HG02763 (cell line): ENCODE measurements around the gene OR10A4.
A peak's percentile ranks its signal among the peaks of the same experiment; 100 is the strongest.
"Not testable (repeated sequence)": the region's sequence is repeated elsewhere in the genome, so short reads cannot be mapped to it uniquely, and the experiment has no call there.

Experiments
- ATAC-seq: cut with Tn5 transposase; IDR thresholded peaks from one replicate; pipeline ENCODE4 v1.9.1; 2021; ENCODE audit warnings: mild to moderate bottlenecking, moderate library complexity; ENCODE audit not compliant: unreplicated experiment

The OR10A4 gene

DNA sequence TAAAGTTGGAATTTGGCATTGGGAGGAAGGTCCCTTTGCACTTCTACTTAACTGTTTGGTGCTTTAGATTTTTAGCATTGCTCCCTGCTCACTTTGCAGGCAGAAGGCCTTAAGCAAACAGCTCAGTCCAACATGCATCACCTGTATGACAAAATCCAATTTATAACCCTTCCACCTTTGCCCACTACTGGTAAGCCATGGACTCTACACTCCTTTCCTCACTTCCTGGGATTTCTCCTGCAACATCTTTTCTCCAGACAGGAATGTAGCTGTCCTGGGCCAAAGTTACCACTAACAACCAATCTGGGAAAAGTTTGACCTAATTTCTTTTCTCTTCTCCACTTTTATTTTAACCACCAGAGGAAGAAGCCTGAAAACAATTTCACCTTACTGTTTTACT lies 17.7 kb downstream of the OR10A4 start:
- ATAC-seq: no peak

- peak; percentile 75 for ATAC-seq
These were observed 18.6 kb downstream of the OR10A4 start for GRCh38 chr11:6895010-6895409.

DNA sequence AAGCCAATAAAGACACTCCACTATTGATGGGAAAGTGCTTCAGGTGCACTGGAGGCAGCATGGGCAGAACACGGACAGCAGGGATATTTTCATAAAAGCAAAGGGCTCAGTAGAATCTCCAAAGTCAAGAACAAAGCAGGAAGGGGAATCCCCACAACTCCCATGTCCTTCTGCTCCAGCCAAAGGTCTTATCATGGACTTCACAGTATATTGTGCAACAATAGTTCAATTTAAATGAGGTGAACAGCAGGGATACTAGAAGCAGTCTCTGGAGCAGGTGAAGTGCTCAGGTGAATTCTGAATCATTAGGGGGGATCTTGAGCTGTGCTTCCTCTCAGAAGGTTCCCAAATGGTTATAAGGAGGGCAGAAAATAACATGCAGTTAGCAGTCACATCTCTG lies 22.5 kb downstream of the OR10A4 start:
- no peak for ATAC-seq

- no peak for ATAC-seq
These were observed 24.0 kb downstream of the OR10A4 start for GRCh38 chr11:6900327-6900999.

DNA sequence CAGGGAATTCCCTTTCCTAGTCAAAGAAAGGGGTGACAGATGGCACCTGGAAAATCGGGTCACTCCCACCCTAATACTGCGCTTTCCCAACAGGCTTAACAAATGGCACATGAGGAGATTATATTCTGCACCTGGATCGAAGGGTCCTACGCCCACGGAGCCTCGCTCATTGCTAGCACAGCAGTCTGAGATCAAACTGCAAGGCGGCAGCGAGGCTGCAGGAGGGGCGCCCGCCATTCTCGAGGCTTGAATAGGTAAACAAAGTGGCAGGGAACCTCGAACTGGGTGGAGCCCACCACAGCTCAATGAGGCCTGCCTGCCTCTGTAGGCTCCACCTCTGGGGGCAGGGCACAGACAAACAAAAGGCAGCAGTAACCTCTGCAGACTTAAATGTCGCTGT lies 28.4 kb downstream of the OR10A4 start:
- ATAC-seq: not testable (repeated sequence)

GRCh38 chr11:6911378-6911777 lies 35.0 kb downstream of the OR10A4 start:
- ATAC-seq: no peak

DNA sequence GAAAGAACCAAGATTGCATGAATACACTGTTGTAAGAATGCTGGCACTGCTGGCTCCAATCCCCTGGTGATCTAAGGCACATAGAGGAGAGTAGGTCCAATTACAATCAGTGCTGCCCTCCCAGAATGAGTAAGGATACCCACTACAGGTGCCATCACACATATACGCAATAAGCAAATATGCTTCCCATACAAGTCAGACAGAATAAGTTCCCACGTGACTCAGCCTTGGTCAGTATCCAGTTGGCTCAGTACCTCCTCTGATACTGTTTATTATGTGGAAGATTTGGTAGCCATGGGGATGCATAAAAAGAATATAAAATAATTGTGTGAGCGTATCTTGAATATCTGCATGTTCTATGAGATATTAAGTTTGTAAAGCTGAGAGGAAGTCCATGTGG lies 35.5 kb downstream of the OR10A4 start:
- ATAC-seq: no peak

DNA sequence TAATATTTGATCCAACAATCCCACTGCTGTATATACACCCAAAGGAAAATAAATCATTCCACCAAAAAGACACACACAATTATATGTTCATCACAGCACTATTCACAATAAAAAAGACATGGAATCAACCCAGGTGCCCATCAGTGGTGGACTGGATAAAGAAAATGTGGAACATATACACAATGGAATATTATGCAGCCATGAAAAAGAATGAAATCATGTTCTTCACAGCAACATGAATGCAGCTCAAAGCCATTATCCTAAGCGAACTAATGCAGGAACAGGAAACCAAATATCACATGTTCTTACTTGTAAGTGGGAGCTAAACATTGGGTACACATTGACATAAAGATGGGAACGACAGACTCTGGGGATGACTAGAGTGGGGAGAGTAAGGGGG lies 43.3 kb downstream of the OR10A4 start:
- ATAC-seq: no peak

DNA sequence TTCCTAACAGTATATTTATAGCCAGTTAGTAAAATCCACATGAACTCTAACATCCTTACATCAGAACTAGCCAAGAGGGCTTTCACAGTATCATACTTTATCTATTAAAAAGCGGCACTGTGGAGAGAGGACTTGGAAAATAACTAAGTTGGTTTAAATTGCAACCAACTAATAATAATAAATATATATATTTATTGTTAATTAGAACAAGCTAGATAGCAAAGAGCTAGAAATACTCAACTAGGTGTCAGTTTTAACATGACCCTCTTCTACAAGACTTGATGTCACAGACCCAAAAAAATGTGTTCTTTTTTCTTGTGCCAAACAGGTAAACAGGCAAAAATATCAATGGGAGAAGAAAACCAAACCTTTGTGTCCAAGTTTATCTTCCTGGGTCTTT lies 44.3 kb downstream of the OR10A4 start, which contains the start of gene OR2D3:
Gene OR2D3 (plus strand): TSS at position 301 of the 400 bp plus-strand sequence. CDS start 0 bp downstream, at position 301.
- no peak for ATAC-seq

- ATAC-seq: no peak
These were observed 48.7 kb downstream of the OR10A4 start for GRCh38 chr11:6925007-6925577.

GRCh38 chr11:6925636-6926207 lies 49.3 kb downstream of the OR10A4 start:
- ATAC-seq: no peak

DNA sequence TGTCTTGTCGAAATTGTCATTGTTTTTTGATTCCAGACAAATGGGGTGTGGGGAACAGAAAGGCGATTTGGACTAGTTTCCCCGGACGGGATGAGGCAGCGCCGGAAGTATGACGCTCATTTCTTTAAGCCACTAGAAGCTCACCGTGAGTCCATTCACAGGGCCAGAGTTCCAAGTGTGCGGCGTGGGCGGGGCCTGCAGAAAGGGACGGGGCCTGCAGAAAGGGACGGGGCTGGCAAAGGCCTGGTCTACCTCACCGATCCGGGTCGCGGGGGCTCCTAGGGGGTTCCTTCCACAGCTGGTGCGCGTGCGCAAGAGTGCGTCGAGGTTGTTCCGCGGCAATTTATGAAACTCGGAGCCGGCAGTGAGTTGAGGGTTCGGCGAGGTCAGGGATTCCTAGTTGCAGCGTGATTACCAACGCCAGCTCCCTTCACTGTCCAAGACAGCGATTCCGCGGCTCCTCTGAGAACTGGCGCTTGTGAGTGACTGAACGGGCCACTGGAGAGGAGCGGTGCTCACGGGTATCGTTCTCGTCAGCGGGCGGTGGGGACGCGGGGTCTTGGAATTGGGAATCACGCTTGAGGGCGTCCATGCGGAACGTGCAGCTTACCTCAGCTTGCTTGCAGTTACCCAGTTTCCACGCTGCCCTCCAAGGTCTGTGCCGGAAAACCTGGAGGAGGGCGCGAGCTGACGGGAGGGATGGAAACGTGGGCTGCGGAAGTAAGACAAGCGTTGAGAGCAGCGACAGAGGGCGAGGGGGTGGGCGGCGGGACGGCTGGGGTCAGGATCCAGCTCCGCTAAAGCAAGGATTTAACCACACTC lies 50.0 kb downstream of the OR10A4 start, which contains the start of gene ZNF215:
Gene ZNF215 (plus strand): TSS at position 219 of the 822 bp plus-strand sequence. CDS start 5,847 bp downstream, outside the sequence.
- peak; percentile 54 for ATAC-seq

DNA sequence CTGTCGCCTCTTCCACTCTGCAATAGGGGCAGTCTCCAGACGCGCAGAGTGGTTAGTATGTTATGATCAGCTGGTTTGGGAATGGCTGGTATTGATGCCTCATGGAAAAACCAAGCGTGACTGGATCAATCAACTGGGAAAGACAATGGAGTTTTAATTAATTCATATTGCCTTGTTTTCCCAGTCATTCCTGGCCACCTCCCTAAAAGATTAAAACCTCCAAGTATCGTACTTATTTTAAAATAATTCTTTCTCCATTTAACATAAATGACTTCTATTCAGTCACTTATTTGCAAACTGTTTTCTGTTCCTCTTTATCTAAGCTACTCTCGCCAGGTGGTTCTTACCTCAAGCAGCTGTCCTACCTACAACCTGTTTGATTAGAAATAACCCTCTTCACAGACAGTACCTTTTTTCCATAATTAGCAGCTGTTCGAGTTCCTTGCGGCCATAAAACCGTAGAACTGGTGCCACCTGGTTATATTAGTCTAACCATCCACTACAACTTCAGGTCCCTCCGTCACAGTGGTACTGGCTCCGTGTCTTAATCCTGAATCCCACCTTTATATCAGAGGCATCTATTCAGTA lies 50.7 kb downstream of the OR10A4 start:
- peak; percentile 68 for ATAC-seq
